SK-N-SH (cell line): ENCODE data around the gene FKBP9.

Experiments
- EP300 ChIP-seq, 2 experiments: IDR thresholded peaks; 2 replicates each; pipeline versions ENCODE4 v1.4.0 to v1.6.1; 2012; ENCODE audit warnings: borderline replicate concordance in 1 of 2, low read depth in 1 of 2, low read length in 1 of 2
- EZH2phosphoT487 ChIP-seq: fragments of 200-600 bp; sonication (generic); IDR thresholded peaks from 2 replicates; pipeline ENCODE4 v1.6.1; 2017; ENCODE audit warnings: low read depth, mixed run types, mild to moderate bottlenecking, antibody characterized with exemption, moderate library complexity, borderline replicate concordance
- FOXM1 ChIP-seq: IDR thresholded peaks from 2 replicates; pipeline ENCODE4 v1.4.0; 2012; ENCODE audit warnings: low read depth, mild to moderate bottlenecking
- MXI1 ChIP-seq: IDR thresholded peaks from 2 replicates; pipeline ENCODE4 v1.6.1; 2012; ENCODE audit warnings: mild to moderate bottlenecking, low read depth, low read length, improper control_type of control experiment
- NRF1 ChIP-seq: IDR thresholded peaks from 2 replicates; pipeline ENCODE4 v1.6.1; 2012; ENCODE audit warnings: low read depth, mild to moderate bottlenecking, low read length
- POLR2AphosphoS5 ChIP-seq: IDR thresholded peaks from 2 replicates; pipeline ENCODE4 v1.6.1; 2012; ENCODE audit warnings: low read depth, low read length
- SMC3 ChIP-seq: IDR thresholded peaks from 2 replicates; pipeline ENCODE4 v1.6.1; 2012; ENCODE audit warnings: low read depth, low read length, improper control_type of control experiment
- TF ChIP-seq, protein P1 (sequence below): fragments of 200-600 bp; sonication (generic); IDR thresholded peaks from 2 replicates; pipeline ENCODE4 v1.6.1; 2017; ENCODE audit warnings: antibody characterized with exemption, mild to moderate bottlenecking, moderate library complexity
- TF ChIP-seq, protein P2 (sequence below): IDR thresholded peaks from 2 replicates; pipeline ENCODE4 v1.6.1; 2012; ENCODE audit warnings: mild to moderate bottlenecking, low read depth, low read length, moderate library complexity
- TF ChIP-seq, protein P3 (sequence below): IDR thresholded peaks from 2 replicates; pipeline ENCODE4 v1.4.0; 2012; ENCODE audit warnings: low read depth, borderline replicate concordance

DNA sequence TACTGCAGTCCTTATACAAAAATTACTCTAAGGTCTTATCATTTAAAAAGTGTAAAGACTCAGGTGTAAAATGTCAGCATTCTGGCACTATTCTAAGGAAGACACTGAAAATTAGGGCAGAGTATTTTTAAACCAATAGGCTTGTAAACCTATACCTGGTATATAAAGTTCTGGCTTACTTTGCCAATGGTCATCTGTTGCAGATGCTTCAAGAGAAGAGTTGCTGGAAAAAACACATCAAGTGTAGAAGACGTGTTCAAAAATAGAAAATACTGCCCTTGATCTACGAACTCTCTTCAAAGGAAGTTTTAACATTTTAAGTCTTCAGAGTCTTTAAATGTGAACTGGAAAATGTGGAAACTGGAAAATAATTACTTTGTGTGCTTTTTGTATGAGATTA lies 81.4 kb downstream of the FKBP9 start:
- TF ChIP-seq, protein P1, sequence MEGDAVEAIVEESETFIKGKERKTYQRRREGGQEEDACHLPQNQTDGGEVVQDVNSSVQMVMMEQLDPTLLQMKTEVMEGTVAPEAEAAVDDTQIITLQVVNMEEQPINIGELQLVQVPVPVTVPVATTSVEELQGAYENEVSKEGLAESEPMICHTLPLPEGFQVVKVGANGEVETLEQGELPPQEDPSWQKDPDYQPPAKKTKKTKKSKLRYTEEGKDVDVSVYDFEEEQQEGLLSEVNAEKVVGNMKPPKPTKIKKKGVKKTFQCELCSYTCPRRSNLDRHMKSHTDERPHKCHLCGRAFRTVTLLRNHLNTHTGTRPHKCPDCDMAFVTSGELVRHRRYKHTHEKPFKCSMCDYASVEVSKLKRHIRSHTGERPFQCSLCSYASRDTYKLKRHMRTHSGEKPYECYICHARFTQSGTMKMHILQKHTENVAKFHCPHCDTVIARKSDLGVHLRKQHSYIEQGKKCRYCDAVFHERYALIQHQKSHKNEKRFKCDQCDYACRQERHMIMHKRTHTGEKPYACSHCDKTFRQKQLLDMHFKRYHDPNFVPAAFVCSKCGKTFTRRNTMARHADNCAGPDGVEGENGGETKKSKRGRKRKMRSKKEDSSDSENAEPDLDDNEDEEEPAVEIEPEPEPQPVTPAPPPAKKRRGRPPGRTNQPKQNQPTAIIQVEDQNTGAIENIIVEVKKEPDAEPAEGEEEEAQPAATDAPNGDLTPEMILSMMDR: no peak
- TF ChIP-seq NRF1 (no peak), SMC3 (no peak), EP300 (IDR thresholded peaks at IDR 0.05; ENCODE audit: borderline replicate concordance in 1 of 2, low read depth in 1 of 2, low read length in 1 of 2) (no peak), MXI1 (no peak), POLR2AphosphoS5 (no peak), FOXM1 (no peak), EZH2phosphoT487 (no peak)
- TF ChIP-seq, protein P2, sequence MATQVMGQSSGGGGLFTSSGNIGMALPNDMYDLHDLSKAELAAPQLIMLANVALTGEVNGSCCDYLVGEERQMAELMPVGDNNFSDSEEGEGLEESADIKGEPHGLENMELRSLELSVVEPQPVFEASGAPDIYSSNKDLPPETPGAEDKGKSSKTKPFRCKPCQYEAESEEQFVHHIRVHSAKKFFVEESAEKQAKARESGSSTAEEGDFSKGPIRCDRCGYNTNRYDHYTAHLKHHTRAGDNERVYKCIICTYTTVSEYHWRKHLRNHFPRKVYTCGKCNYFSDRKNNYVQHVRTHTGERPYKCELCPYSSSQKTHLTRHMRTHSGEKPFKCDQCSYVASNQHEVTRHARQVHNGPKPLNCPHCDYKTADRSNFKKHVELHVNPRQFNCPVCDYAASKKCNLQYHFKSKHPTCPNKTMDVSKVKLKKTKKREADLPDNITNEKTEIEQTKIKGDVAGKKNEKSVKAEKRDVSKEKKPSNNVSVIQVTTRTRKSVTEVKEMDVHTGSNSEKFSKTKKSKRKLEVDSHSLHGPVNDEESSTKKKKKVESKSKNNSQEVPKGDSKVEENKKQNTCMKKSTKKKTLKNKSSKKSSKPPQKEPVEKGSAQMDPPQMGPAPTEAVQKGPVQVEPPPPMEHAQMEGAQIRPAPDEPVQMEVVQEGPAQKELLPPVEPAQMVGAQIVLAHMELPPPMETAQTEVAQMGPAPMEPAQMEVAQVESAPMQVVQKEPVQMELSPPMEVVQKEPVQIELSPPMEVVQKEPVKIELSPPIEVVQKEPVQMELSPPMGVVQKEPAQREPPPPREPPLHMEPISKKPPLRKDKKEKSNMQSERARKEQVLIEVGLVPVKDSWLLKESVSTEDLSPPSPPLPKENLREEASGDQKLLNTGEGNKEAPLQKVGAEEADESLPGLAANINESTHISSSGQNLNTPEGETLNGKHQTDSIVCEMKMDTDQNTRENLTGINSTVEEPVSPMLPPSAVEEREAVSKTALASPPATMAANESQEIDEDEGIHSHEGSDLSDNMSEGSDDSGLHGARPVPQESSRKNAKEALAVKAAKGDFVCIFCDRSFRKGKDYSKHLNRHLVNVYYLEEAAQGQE: no peak
- TF ChIP-seq, protein P3, sequence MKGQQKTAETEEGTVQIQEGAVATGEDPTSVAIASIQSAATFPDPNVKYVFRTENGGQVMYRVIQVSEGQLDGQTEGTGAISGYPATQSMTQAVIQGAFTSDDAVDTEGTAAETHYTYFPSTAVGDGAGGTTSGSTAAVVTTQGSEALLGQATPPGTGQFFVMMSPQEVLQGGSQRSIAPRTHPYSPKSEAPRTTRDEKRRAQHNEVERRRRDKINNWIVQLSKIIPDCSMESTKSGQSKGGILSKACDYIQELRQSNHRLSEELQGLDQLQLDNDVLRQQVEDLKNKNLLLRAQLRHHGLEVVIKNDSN: no peak
